Lung (tissue), 12 donors: ENCODE measurements around the gene MAOA. TPM values are rescaled to one million over a fixed set of nuclear protein-coding genes. Genes with fewer than 3 reads are reported as not detected.

ENCODE experiments used
- ATAC-seq: fragments of 200-7000 bp; cut with Tn5 transposase; one replicate; pipeline ENCODE4 v1.9.1; 2020; ENCODE audit warnings: moderate number of reproducible peaks; ENCODE audit not compliant: insufficient read depth, low FRiP score
- DNase-seq, 3 donors: peaks; one replicate each; pipeline ENCODE4 v3.0.0-alpha.2; 2013 to 2017
- H3K27ac ChIP-seq, 2 donors: one replicate each; pipeline ENCODE4 v1.5.1; 2013; ENCODE audit warnings: mild to moderate bottlenecking in 2 of 2, moderate library complexity in 2 of 2, control low read depth in 1 of 2, inconsistent platforms in 1 of 2, low read depth in 1 of 2, low read length in 1 of 2
- H3K27me3 ChIP-seq, 3 donors: one replicate each; pipeline ENCODE4 v1.5.1; 2013; ENCODE audit warnings: low read length in 2 of 3; ENCODE audit not compliant: control insufficient read depth in 3 of 3, insufficient read depth in 3 of 3
- H3K36me3 ChIP-seq, 4 donors: one replicate each; pipeline ENCODE4 v1.5.1; 2013; ENCODE audit warnings: low read length in 4 of 4, mild to moderate bottlenecking in 1 of 4, moderate library complexity in 1 of 4; ENCODE audit not compliant: control insufficient read depth in 4 of 4, insufficient read depth in 4 of 4
- H3K4me1 ChIP-seq, 5 donors: one replicate each; pipeline ENCODE4 v1.5.1; 2013; ENCODE audit warnings: low read length in 5 of 5, mild to moderate bottlenecking in 2 of 5, moderate library complexity in 1 of 5; ENCODE audit not compliant: control insufficient read depth in 5 of 5, insufficient read depth in 5 of 5
- H3K4me3 ChIP-seq: one replicate; pipeline ENCODE4 v1.5.1; 2013; ENCODE audit warnings: mild to moderate bottlenecking, control low read depth, moderate library complexity
- H3K9ac ChIP-seq, 2 donors: one replicate each; pipeline ENCODE4 v1.5.1; 2013; ENCODE audit warnings: low read length in 2 of 2, control low read depth in 1 of 2; ENCODE audit not compliant: insufficient read depth in 1 of 2
- H3K9me3 ChIP-seq, 4 donors: one replicate each; pipeline ENCODE4 v1.5.1; 2013; ENCODE audit warnings: low read length in 3 of 4, mild to moderate bottlenecking in 1 of 4, moderate library complexity in 1 of 4; ENCODE audit not compliant: control insufficient read depth in 4 of 4, insufficient read depth in 3 of 4
- WGBS, 2 donors: extraction: QIAGEN DNeasy Blood & Tissue Kit; methylation state at CpG; one replicate each; pipeline ENCODE4 v1.1.7; 2013; 5-methylcytosine and 5-hydroxymethylcytosine counted together
- polyA plus RNA-seq, 2 donors: library from polyadenylated mRNA; stranded (reverse); fragments of 200-250 nt; gene quantifications; one replicate each; pipeline ENCODE4 v1.2.1, GENCODE V29; 2013
- total RNA-seq, 2 donors: library from RNA; depleted of rRNA in 1 of 2; stranded (reverse); fragments of >200 nt in 1 of 2; gene quantifications; one replicate each; pipeline ENCODE4 v1.2.1, GENCODE V29; 2014 to 2021
- TF ChIP-seq, protein P1 (sequence below): IDR thresholded peaks from 2 replicates; pipeline ENCODE4 v1.5.1; 2012; ENCODE audit warnings: mild to moderate bottlenecking; ENCODE audit errors: control extremely low read depth, extremely low read depth
- donor health status: control.
- donor health status: control.
- donor health status: Bipolar disorder and iron deficiency.
- donor health status: healthy.
- donor health status: DM: yes; HTN: yes; CAD: no.

The MAOA gene
- total and polyA plus RNA-seq, 4 donors = 70.0 to 187 (median 117) TPM

DNA sequence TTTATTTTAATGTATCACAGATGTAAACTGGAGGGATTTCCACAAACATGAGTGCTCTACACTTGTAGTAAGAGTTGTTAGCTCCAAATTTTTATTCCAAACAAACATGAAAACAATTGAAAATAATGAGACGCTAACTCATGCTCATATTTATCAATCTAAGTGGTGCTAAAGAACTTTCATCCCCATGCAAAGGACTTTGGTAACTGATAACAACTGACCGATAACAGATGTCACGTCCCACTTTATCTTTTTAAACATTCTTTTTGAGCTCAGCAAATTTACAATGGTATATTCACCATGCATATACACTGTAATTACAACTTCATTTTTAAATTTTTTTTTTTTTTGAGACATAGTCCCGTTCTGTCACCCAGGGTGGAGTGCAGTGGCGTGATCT lies 15.6 kb upstream of the MAOA start:
- Histone ChIP-seq H3K9me3 (no peaks in the 10 kb centered on the region), H3K9ac (no peak overlapping the region), H3K36me3 (no peaks in the 10 kb centered on the region), H3K4me3 (no peak overlapping the region), H3K27me3 (peaks cover 5 to 19% (median 13%) of the 10 kb centered on the region in 3 donors), H3K27ac (no peak overlapping the region), H3K4me1 (no peaks in the 10 kb centered on the region)
- DNase-seq (no peak), ATAC-seq (no peak)
- WGBS, 2 donors = 83 to 93% methylated on average over 5 of the region's 5 CpGs
- TF ChIP-seq, protein P1, sequence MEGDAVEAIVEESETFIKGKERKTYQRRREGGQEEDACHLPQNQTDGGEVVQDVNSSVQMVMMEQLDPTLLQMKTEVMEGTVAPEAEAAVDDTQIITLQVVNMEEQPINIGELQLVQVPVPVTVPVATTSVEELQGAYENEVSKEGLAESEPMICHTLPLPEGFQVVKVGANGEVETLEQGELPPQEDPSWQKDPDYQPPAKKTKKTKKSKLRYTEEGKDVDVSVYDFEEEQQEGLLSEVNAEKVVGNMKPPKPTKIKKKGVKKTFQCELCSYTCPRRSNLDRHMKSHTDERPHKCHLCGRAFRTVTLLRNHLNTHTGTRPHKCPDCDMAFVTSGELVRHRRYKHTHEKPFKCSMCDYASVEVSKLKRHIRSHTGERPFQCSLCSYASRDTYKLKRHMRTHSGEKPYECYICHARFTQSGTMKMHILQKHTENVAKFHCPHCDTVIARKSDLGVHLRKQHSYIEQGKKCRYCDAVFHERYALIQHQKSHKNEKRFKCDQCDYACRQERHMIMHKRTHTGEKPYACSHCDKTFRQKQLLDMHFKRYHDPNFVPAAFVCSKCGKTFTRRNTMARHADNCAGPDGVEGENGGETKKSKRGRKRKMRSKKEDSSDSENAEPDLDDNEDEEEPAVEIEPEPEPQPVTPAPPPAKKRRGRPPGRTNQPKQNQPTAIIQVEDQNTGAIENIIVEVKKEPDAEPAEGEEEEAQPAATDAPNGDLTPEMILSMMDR = no peak

DNA sequence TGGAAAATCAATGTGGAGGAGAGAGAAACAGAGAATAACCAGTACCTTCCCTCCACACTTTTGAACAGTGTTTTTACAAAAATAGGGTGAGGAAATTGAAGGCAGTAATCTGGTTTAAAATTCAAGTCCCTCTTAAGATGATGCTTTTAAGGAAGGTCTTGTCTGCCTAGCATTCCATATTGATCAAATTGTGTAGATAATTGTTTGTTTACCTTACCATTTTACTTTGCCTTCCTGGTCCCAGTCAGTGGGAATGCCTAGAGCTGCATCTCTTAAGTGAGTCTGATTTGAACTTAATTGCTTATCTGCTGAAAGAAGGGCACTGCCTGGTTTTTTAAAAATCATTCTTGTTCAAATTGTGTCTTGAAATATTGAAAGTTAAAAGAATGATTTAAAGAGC lies 14.4 kb upstream of the MAOA start:
- TF ChIP-seq, protein P1 = no peak
- H3K4me3 ChIP-seq = no peak overlapping the region
- no peak for DNase-seq
- peaks cover 5 to 19% (median 10%) of the 10 kb centered on the region in 3 donors for H3K27me3 ChIP-seq
- H3K9ac ChIP-seq = no peak overlapping the region
- H3K9me3 ChIP-seq = no peaks in the 10 kb centered on the region
- no peak overlapping the region for H3K27ac ChIP-seq
- ATAC-seq = no peak
- H3K36me3 ChIP-seq = no peaks in the 10 kb centered on the region
- no peaks in the 10 kb centered on the region for H3K4me1 ChIP-seq

DNA sequence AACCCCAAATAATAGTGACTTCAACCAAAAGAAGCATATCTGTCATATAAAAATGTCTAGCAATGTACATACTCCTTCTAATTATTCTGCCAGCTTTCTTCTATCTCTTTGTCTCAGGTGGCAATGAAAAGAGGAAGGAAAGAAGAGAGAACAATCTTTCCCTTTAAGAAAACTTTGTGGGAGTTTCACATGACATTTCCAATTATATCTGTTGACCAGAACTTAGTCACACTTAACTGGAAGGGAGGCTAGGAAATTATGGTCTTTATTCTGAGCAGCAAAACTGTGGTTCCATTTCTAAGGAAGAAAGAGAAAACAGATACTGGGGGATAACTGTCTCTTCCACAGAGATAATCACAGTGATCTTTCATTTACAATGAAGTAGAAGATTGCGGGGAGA lies 12.9 kb upstream of the MAOA start:
- ATAC-seq (no peak), DNase-seq (no peak)
- TF ChIP-seq, protein P1 = no peak
- Histone ChIP-seq H3K27me3 (peaks cover 5 to 23% (median 8%) of the 10 kb centered on the region in 3 donors), H3K27ac (no peak overlapping the region), H3K4me3 (no peak overlapping the region), H3K9ac (no peak overlapping the region), H3K4me1 (no peaks in the 10 kb centered on the region), H3K9me3 (no peaks in the 10 kb centered on the region), H3K36me3 (no peaks in the 10 kb centered on the region)
- WGBS, 2 donors = 88 to 100% methylated on average over 1 of the region's 1 CpG

DNA sequence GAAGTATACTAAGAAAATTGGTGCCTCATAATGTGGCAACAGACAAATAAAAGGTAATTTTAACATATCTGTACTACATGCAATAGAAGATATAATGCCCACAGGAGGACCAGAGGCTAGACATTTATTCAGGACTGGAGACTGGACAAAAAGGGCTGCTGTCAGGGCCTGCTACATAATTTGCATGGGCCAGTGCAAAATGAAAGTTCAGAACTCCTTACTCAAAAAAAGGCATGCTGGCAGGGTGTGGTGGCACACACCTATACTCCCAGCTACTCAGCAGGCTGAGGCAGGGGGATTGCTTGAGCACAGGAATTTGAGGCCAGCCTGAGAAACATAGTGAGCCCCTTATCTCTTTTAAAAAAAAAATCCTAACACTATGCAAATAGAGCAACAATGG lies 12.4 kb upstream of the MAOA start:
- no peak for DNase-seq
- Histone ChIP-seq H3K4me3 (no peak overlapping the region), H3K4me1 (no peaks in the 10 kb centered on the region), H3K9ac (no peak overlapping the region), H3K27me3 (peaks cover 5 to 23% (median 8%) of the 10 kb centered on the region in 3 donors), H3K36me3 (no peaks in the 10 kb centered on the region), H3K27ac (no peak overlapping the region), H3K9me3 (no peaks in the 10 kb centered on the region)
- ATAC-seq = no peak
- TF ChIP-seq, protein P1 = no peak
